Pancreas (tissue), 10 donors: Measurements from ENCODE around the gene PAQR9. TPM values are rescaled to one million over a fixed set of nuclear protein-coding genes. Genes with fewer than 3 reads are reported as not detected.

ENCODE experiments used
- ATAC-seq, 4 donors: fragments of 200-7000 bp; cut with Tn5 transposase; one replicate each; pipeline versions ENCODE4 v1.8.0 to v1.9.1; 2020; ENCODE audit warnings: mild to moderate bottlenecking in 4 of 4, moderate library complexity in 4 of 4
- DNase-seq, 6 donors: peaks; one replicate each; pipeline ENCODE4 v3.0.0-alpha.2; 2020
- FAIRE-seq: peaks from 2 replicates; lab custom pipeline; 2012; peaks lifted over from hg19 to GRCh38; lab: Jason Lieb, UNC
- H3K27ac ChIP-seq, 4 donors: fragments of 200-600 bp; sonication (generic); 1 replicate in 3 of 4; 2 replicates in 1 of 4; pipeline versions ENCODE4 v1.5.0 to v1.8.0; 2020
- H3K27me3 ChIP-seq, 4 donors: fragments of 200-600 bp; one replicate each; pipeline ENCODE4 v1.8.0; 2021
- H3K36me3 ChIP-seq, 3 donors: fragments of 200-600 bp; sonication (generic) in 1 of 3; one replicate each; pipeline versions ENCODE4 v1.5.0 to v1.8.0; 2020 to 2021
- H3K4me1 ChIP-seq, 3 donors: fragments of 200-600 bp; one replicate each; pipeline ENCODE4 v1.8.0; 2021
- H3K4me3 ChIP-seq, 4 donors: fragments of 200-600 bp; sonication (generic) in 2 of 4; one replicate each; pipeline versions ENCODE4 v1.5.0 to v1.8.0; 2020 to 2021
- H3K9me3 ChIP-seq, 4 donors: fragments of 200-600 bp; one replicate each; pipeline ENCODE4 v1.8.0; 2021
- WGBS, 2 donors: extraction: QIAGEN DNeasy Blood & Tissue Kit; methylation state at CpG; one replicate each; pipeline ENCODE4 v1.1.7; 2013; 5-methylcytosine and 5-hydroxymethylcytosine counted together
- intact Hi-C, 3 donors: fragments of 100-400 bp; cut with DNase I; formaldehyde crosslinking; loops; one replicate each; pipeline versions ENCODE4 v1.11.1 to v1.14.2; 2022
- polyA plus RNA-seq, 2 donors: library from polyadenylated mRNA; stranded (reverse); fragments of 200-250 nt; gene quantifications; one replicate each; pipeline ENCODE4 v1.2.3, GENCODE V29; 2013
- total RNA-seq, 6 donors: library from RNA; stranded (reverse); fragmentation: NEBNext Ultra II Directional in 4 of 6; extraction: Animal tissue kit (Norgen Biotek cat#: 25700) in 4 of 6; gene quantifications; one replicate each; pipeline versions ENCODE4 v1.2.1 to v1.2.4, GENCODE V29; 2021 to 2023
- TF ChIP-seq, protein P1 (sequence below), 4 donors: fragments of 200-600 bp; sonication (generic) in 3 of 4; IDR thresholded peaks; one replicate each; pipeline versions ENCODE4 v1.5.0 to v1.8.0; 2021; ENCODE audit warnings: antibody characterized with exemption in 4 of 4
- donor health status: healthy with polysubstance abuse.
- donor health status: DM: no; HTN: no; CAD: no; lungs with moderate emphysema.
- donor health status: DM: no; HTN: no; CAD: no.
- donor health status: control.
- donor health status: control.
- donor health status: Bipolar disorder and iron deficiency.
- donor health status: DM: yes; HTN: yes; CAD: no.
- donor health status: DM: no; HTN: no; CAD: no.
- donor health status: DM: no; HTN: no; CAD: no.
- donor health status: DM: yes; HTN: yes; CAD: no.

Gene PAQR9
- total and polyA plus RNA-seq, 8 donors = 0.13 TPM; not detected in 7

DNA sequence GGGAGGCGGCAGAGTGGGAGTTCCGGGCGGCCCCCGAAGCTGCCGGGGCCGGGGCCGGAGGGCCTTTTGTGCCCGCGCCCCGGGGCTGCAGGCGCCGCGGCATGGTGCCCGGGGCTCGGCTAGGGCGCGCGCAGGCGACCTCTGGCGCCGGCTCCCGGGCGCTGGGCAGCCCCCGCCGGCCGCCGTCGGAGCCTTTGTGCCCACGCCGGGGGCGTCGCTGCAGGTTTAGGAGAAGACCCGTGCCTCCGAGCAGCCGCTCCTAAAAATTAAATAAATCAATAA lies 299 bp downstream of the PAQR9 start:
- Histone ChIP-seq H3K4me3 (peak overlapping the region; percentile 23 to 63 (median 37)), H3K27me3 (peaks cover 0 to 23% (median 3%) of the 10 kb centered on the region in 4 donors), H3K4me1 (no peaks in the 10 kb centered on the region), H3K27ac (no peak overlapping the region), H3K9me3 (no peaks in the 10 kb centered on the region), H3K36me3 (no peaks in the 10 kb centered on the region)
- no peak for FAIRE-seq
- intact Hi-C loops = no loop called here
- TF ChIP-seq, protein P1, sequence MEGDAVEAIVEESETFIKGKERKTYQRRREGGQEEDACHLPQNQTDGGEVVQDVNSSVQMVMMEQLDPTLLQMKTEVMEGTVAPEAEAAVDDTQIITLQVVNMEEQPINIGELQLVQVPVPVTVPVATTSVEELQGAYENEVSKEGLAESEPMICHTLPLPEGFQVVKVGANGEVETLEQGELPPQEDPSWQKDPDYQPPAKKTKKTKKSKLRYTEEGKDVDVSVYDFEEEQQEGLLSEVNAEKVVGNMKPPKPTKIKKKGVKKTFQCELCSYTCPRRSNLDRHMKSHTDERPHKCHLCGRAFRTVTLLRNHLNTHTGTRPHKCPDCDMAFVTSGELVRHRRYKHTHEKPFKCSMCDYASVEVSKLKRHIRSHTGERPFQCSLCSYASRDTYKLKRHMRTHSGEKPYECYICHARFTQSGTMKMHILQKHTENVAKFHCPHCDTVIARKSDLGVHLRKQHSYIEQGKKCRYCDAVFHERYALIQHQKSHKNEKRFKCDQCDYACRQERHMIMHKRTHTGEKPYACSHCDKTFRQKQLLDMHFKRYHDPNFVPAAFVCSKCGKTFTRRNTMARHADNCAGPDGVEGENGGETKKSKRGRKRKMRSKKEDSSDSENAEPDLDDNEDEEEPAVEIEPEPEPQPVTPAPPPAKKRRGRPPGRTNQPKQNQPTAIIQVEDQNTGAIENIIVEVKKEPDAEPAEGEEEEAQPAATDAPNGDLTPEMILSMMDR (IDR thresholded peaks at IDR 0.05) = no peak
- WGBS, 2 donors = 1 to 2% methylated on average over 34 to 35 of the region's 35 CpGs
- ATAC-seq = peak in 2 of 4 donors; percentile 25 to 33
- DNase-seq = no peak

DNA sequence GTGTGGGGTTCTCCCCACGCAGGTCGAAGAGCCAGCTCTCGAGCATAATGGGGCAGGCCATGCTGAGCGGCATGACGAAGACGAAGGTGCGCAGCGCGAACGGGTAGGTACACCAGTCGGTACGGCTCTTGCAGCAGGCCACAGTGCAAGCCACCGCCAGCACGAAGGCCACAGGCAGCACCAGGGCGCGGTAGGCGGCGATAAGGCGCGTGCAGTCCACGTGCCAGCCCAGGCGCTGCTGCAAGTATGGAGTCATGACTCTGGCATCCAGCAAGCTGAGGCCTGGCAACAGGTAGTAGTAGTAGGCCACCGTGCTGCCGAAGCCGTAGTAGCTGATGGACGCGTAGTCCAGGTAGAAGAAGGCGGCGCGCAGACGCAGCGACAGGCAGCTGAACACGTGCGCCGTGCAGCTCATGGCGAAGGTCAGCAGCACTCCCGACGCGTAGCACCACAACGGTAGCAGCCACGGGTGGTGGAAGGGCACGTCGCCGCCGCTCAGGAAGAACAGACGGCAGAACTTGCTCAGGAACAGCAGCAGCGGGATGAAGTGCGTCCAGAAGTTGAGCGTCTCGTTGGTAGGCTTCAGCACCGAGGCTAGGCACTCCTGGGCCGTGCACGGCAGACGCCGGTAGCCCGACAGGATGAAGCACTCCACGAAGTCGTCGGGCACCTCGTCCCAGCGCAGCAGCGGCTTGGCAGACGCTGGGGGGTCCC lies 797 bp downstream of the PAQR9 start:
- FAIRE-seq (no peak), DNase-seq (peak in 1 of 6 donors; percentile 67), ATAC-seq (no peak)
- TF ChIP-seq, protein P1 (IDR thresholded peaks at IDR 0.05) = no peak
- Histone ChIP-seq H3K9me3 (no peaks in the 10 kb centered on the region), H3K27ac (no peak overlapping the region), H3K4me3 (peak overlapping the region in 2 of 4 donors; percentile 46 to 63), H3K4me1 (no peaks in the 10 kb centered on the region), H3K27me3 (peaks cover 0 to 23% (median 3%) of the 10 kb centered on the region in 4 donors), H3K36me3 (no peaks in the 10 kb centered on the region)
- intact Hi-C loops = no loop called here
- WGBS, 2 donors = 63 to 64% methylated on average over 63 of the region's 63 CpGs

DNA sequence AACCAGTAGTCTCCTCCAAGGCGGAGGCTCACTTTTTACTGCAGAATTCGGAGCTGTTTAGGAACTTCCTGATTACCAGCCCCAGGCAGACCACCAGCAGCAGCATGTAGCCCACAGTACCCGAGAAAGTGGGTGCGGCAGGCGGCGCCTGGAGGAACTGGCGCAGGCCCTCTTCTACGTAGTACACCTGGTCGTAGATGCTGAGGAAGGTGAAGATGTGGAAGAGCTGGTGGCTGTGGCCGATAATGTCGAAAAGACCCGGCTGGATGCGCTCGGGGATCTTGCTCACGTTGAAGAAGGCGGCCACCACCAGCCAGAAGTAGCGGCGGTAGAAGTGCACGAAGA lies 1.3 kb downstream of the PAQR9 start:
- H3K27ac ChIP-seq = no peak overlapping the region
- WGBS, 2 donors = 93 to 95% methylated on average over 19 of the region's 19 CpGs
- no peak overlapping the region for H3K4me3 ChIP-seq
- FAIRE-seq (no peak), ATAC-seq (no peak), DNase-seq (no peak)
- peaks cover 0 to 23% (median 3%) of the 10 kb centered on the region in 4 donors for H3K27me3 ChIP-seq
- TF ChIP-seq, protein P1 (IDR thresholded peaks at IDR 0.05) = no peak
- no peaks in the 10 kb centered on the region for H3K9me3 ChIP-seq
- no peaks in the 10 kb centered on the region for H3K4me1 ChIP-seq
- intact Hi-C loops = no loop called here
- no peaks in the 10 kb centered on the region for H3K36me3 ChIP-seq

DNA sequence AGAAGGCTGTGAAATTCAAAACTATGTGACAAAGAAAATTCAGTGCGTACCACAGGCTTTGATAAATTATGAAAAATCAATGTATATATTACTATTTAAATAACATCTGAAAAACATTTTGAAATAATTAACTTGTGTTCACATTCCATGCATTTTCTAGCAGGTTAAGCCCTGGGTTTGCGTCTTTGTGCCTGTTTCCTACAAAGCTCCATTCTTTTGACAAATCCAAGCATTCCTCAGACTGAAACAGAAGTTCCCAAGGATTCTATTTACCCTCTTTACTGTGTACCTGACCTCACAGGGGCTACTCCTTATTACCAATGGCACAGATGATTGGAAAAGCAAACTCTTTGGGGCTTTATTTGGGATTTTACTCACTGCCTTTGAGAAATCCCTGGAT lies 1.9 kb downstream of the PAQR9 start:
- H3K27ac ChIP-seq = no peak overlapping the region
- no peak for FAIRE-seq
- peaks cover 0 to 23% (median 3%) of the 10 kb centered on the region in 4 donors for H3K27me3 ChIP-seq
- TF ChIP-seq, protein P1 (IDR thresholded peaks at IDR 0.05) = no peak
- no peak for DNase-seq
- 22 to 32% methylated on average over 2 of the region's 2 CpGs for WGBS, 2 donors
- no peaks in the 10 kb centered on the region for H3K9me3 ChIP-seq
- intact Hi-C loops = no loop called here
- H3K4me1 ChIP-seq = no peaks in the 10 kb centered on the region
- ATAC-seq = no peak
- H3K36me3 ChIP-seq = no peaks in the 10 kb centered on the region
- H3K4me3 ChIP-seq = no peak overlapping the region

DNA sequence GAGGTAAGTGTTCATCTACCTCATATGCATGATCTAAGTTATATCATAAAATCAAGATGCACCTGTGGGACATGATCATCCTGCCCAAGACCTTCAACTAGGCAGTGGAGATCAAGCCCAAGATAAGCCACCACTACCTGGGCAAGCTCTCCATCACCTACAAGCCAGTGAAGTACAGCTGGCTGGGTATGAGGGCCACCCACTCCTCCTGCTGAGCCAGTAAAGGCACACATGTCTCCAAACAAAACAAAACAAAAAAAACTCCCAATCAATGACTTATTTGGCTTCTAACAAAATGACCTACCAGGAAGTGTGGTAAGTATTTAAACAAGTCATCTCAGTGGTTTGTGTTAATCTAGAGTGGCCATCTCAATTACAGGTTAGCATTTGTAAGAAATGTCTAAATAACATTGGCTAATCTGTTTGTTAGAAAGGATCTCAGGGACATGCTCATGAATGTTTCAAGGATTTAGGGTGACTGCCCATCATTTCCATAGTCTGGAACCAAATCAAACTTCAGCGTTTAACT lies 3.1 kb downstream of the PAQR9 start:
- Histone ChIP-seq H3K27me3 (peaks cover 0 to 15% (median 3%) of the 10 kb centered on the region in 4 donors), H3K4me3 (no peak overlapping the region), H3K9me3 (no peaks in the 10 kb centered on the region), H3K4me1 (no peaks in the 10 kb centered on the region), H3K36me3 (no peaks in the 10 kb centered on the region), H3K27ac (no peak overlapping the region)
- no peak for FAIRE-seq
- 49 to 63% methylated on average over 1 of the region's 1 CpG for WGBS, 2 donors
- no peak for DNase-seq
- no peak for ATAC-seq
- TF ChIP-seq, protein P1 (IDR thresholded peaks at IDR 0.05) = no peak
- intact Hi-C loops = no loop called here
